GM21390 (cell line): ENCODE measurements around the gene TTC28.
"Not testable (repeated sequence)": the region's sequence is repeated elsewhere in the genome, so short reads cannot be mapped to it uniquely, and the experiment has no call there.

Experiments
- ATAC-seq: cut with Tn5 transposase; IDR thresholded peaks from one replicate; pipeline ENCODE4 v1.9.1; 2021; ENCODE audit not compliant: unreplicated experiment

TTC28 gene

GRCh38 chr22:28491289-28491688, 188.4 kb downstream of the TTC28 start:
- not testable (repeated sequence) for ATAC-seq

- no peak for ATAC-seq
Observed at GRCh38 chr22:28488825-28489224, 190.8 kb downstream of the TTC28 start.

- ATAC-seq = no peak
Observed at GRCh38 chr22:28484662-28485061, 195.0 kb downstream of the TTC28 start.

- no peak for ATAC-seq
Observed at GRCh38 chr22:28481725-28482124, 197.9 kb downstream of the TTC28 start.

GRCh38 chr22:28480000-28480715, 199.5 kb downstream of the TTC28 start:
- no peak for ATAC-seq

- no peak for ATAC-seq
Observed at GRCh38 chr22:28478564-28478963, 201.1 kb downstream of the TTC28 start.

- ATAC-seq = no peak
Observed at GRCh38 chr22:28477556-28477955, 202.1 kb downstream of the TTC28 start.

- ATAC-seq = no peak
Observed at GRCh38 chr22:28474330-28474729, 205.3 kb downstream of the TTC28 start.

GRCh38 chr22:28473258-28473657, 206.4 kb downstream of the TTC28 start:
- no peak for ATAC-seq

- not testable (repeated sequence) for ATAC-seq
Observed at GRCh38 chr22:28467055-28467454, 212.6 kb downstream of the TTC28 start.

- ATAC-seq = no peak
Observed at GRCh38 chr22:28466399-28466798, 213.2 kb downstream of the TTC28 start.

- ATAC-seq = no peak
Observed at GRCh38 chr22:28465841-28466240, 213.8 kb downstream of the TTC28 start.

GRCh38 chr22:28464127-28464526, 215.5 kb downstream of the TTC28 start:
- ATAC-seq = no peak

- ATAC-seq = not testable (repeated sequence)
Observed at GRCh38 chr22:28463408-28463807, 216.2 kb downstream of the TTC28 start.

GRCh38 chr22:28462901-28463300, 216.7 kb downstream of the TTC28 start:
- ATAC-seq = no peak

- no peak for ATAC-seq
Observed at GRCh38 chr22:28462041-28462440, 217.6 kb downstream of the TTC28 start.

GRCh38 chr22:28454431-28455064, 225.1 kb downstream of the TTC28 start:
- ATAC-seq = no peak

- no peak for ATAC-seq
Observed at GRCh38 chr22:28450109-28450508, 229.5 kb downstream of the TTC28 start.

GRCh38 chr22:28449041-28449440, 230.6 kb downstream of the TTC28 start:
- no peak for ATAC-seq

GRCh38 chr22:28448625-28449024, 231.0 kb downstream of the TTC28 start:
- no peak for ATAC-seq

GRCh38 chr22:28444659-28445058, 235.0 kb downstream of the TTC28 start:
- ATAC-seq = no peak

GRCh38 chr22:28443526-28443876, 236.1 kb downstream of the TTC28 start:
- ATAC-seq = no peak
